Mesendoderm (in vitro differentiated cells): ENCODE data around the gene TMTC1.

Experiments used
- DNase-seq: peaks from one replicate; pipeline ENCODE4 v3.0.0; 2013
- H2AK5ac ChIP-seq: 2 replicates; pipeline ENCODE4 v1.6.1; 2013; ENCODE audit warnings: low read length, inconsistent platforms
- H2BK120ac ChIP-seq: 2 replicates; pipeline ENCODE4 v1.6.1; 2013; ENCODE audit warnings: low read depth, mild to moderate bottlenecking, low read length, moderate library complexity, mixed read lengths
- H2BK15ac ChIP-seq: replicated peaks from 2 replicates; pipeline ENCODE4 v1.6.1; 2013; ENCODE audit warnings: low read depth, mild to moderate bottlenecking, moderate library complexity
- H2BK5ac ChIP-seq: 2 replicates; pipeline ENCODE4 v1.6.1; 2013; ENCODE audit warnings: low read length, inconsistent platforms
- H3K18ac ChIP-seq: 2 replicates; pipeline ENCODE4 v1.6.1; 2013; ENCODE audit warnings: mild to moderate bottlenecking, low read length, mixed read lengths
- H3K23ac ChIP-seq: one replicate; pipeline ENCODE4 v1.6.1; 2013; ENCODE audit warnings: low read length
- H3K27ac ChIP-seq: 2 replicates; pipeline ENCODE4 v1.5.1; 2013; ENCODE audit warnings: low read depth, mild to moderate bottlenecking, inconsistent platforms, low read length, moderate library complexity
- H3K27me3 ChIP-seq: 2 replicates; pipeline ENCODE4 v1.6.1; 2013; ENCODE audit warnings: low read length, control low read depth, mild to moderate bottlenecking, inconsistent platforms; ENCODE audit not compliant: insufficient read depth, poor library complexity
- H3K36me3 ChIP-seq: 2 replicates; pipeline ENCODE4 v1.6.1; 2013; ENCODE audit warnings: low read length, inconsistent platforms; ENCODE audit not compliant: control insufficient read depth, insufficient read depth
- H3K4ac ChIP-seq: one replicate; pipeline ENCODE4 v1.6.1; 2013; ENCODE audit warnings: low read depth, mild to moderate bottlenecking, low read length, moderate library complexity
- H3K4me1 ChIP-seq: 2 replicates; pipeline ENCODE4 v1.6.1; 2013; ENCODE audit warnings: low read depth, low read length, inconsistent platforms; ENCODE audit not compliant: control insufficient read depth
- H3K4me2 ChIP-seq: 2 replicates; pipeline ENCODE4 v1.6.1; 2013; ENCODE audit warnings: low read length
- H3K4me3 ChIP-seq: 2 replicates; pipeline ENCODE4 v1.5.1; 2013; ENCODE audit warnings: mild to moderate bottlenecking, low read length
- H3K56ac ChIP-seq: one replicate; pipeline ENCODE4 v1.6.1; 2013; ENCODE audit warnings: low read length
- H3K79me1 ChIP-seq: 2 replicates; pipeline ENCODE4 v1.6.1; 2013; ENCODE audit warnings: low read length, inconsistent platforms
- H3K79me2 ChIP-seq: 2 replicates; pipeline ENCODE4 v1.6.1; 2013; ENCODE audit warnings: mild to moderate bottlenecking, low read length; ENCODE audit not compliant: control insufficient read depth, insufficient read depth
- H3K9ac ChIP-seq: 2 replicates; pipeline ENCODE4 v1.6.1; 2013; ENCODE audit warnings: low read length, inconsistent platforms
- H4K5ac ChIP-seq: one replicate; pipeline ENCODE4 v1.6.1; 2013; ENCODE audit warnings: low read length
- H4K8ac ChIP-seq: one replicate; pipeline ENCODE4 v1.6.1; 2013; ENCODE audit warnings: low read depth, mild to moderate bottlenecking, control low read depth, low read length, moderate library complexity
- WGBS: extraction: QIAGEN DNeasy Blood & Tissue Kit; methylation state at CpG from one replicate; pipeline ENCODE4 v1.1.7; 2013; ENCODE audit warnings: low lambda C conversion rate, missing lambda C conversion rate; ENCODE audit not compliant: insufficient coverage; ENCODE audit errors: extremely low coverage; 5-methylcytosine and 5-hydroxymethylcytosine counted together

Gene TMTC1

DNA sequence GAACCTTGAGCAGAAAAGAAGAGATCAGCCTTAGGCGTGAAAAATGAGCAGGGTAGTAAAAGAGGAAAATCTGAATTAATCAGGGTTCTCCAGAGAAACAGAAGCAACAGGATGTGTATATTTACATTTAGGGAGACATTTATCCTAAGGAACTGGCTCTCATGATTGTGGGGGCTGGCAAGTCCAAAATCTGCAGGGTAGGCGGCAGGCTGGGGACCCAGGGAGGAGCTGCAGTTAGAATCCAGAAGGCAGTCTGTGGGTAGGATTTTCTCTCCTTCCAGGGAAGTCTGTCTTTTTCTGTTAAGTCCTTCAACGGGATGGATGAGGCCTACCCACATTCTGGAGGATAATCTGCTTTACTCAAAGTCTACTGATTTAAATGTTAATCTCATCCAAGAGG lies 218.8 kb downstream of the TMTC1 start:
- H4K8ac ChIP-seq, result no peak overlapping the region
- no peak overlapping the region for H3K56ac ChIP-seq
- DNase-seq, result no peak
- no CpG with 5 or more reads among the region's 3 CpGs for WGBS
- no peak overlapping the region for H2BK120ac ChIP-seq
- no peak overlapping the region for H3K9ac ChIP-seq
- H3K27ac ChIP-seq, result no peak overlapping the region
- no peak overlapping the region for H3K4me2 ChIP-seq
- H4K5ac ChIP-seq, result no peak overlapping the region
- H3K79me2 ChIP-seq, result no peaks in the 10 kb centered on the region
- no peaks in the 10 kb centered on the region for H3K79me1 ChIP-seq
- no peaks in the 10 kb centered on the region for H3K27me3 ChIP-seq
- no peak overlapping the region for H3K23ac ChIP-seq
- H3K4me3 ChIP-seq, result no peak overlapping the region
- H2BK15ac ChIP-seq, result no peak overlapping the region
- no peak overlapping the region for H3K4ac ChIP-seq
- H3K18ac ChIP-seq, result no peak overlapping the region
- H3K4me1 ChIP-seq, result no peaks in the 10 kb centered on the region
- H2AK5ac ChIP-seq, result no peak overlapping the region
- no peak overlapping the region for H2BK5ac ChIP-seq
- no peaks in the 10 kb centered on the region for H3K36me3 ChIP-seq

DNA sequence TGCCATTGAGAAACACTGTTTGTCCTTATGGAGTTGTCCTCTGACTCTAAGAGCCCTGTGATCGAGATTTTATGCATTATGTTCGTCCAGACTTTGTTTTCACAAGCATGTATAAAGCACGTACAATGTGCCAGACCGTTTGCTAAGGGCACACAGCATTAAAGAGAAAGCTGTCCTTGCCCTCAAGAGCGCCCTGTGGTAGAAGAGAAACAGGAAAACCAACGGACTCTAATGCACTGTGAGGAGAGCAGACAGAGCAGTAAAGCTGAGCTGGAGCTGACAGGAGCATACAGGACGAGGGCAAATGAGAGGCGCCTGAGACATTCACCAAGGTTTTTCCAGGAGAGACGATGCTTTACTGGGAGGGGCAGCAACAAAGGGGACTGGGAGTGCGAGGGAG lies 220.1 kb downstream of the TMTC1 start:
- no CpG with 5 or more reads among the region's 10 CpGs for WGBS
- no peak overlapping the region for H3K9ac ChIP-seq
- no peak overlapping the region for H3K27ac ChIP-seq
- H3K4me3 ChIP-seq, result no peak overlapping the region
- no peaks in the 10 kb centered on the region for H3K27me3 ChIP-seq
- H3K4me2 ChIP-seq, result no peak overlapping the region
- H3K79me1 ChIP-seq, result no peaks in the 10 kb centered on the region
- no peak overlapping the region for H4K5ac ChIP-seq
- H3K56ac ChIP-seq, result no peak overlapping the region
- no peak overlapping the region for H3K23ac ChIP-seq
- H2AK5ac ChIP-seq, result no peak overlapping the region
- H4K8ac ChIP-seq, result no peak overlapping the region
- no peaks in the 10 kb centered on the region for H3K79me2 ChIP-seq
- DNase-seq, result no peak
- H3K4ac ChIP-seq, result no peak overlapping the region
- H3K18ac ChIP-seq, result no peak overlapping the region
- H2BK5ac ChIP-seq, result no peak overlapping the region
- H2BK15ac ChIP-seq, result no peak overlapping the region
- H3K4me1 ChIP-seq, result no peaks in the 10 kb centered on the region
- no peak overlapping the region for H2BK120ac ChIP-seq
- no peaks in the 10 kb centered on the region for H3K36me3 ChIP-seq

DNA sequence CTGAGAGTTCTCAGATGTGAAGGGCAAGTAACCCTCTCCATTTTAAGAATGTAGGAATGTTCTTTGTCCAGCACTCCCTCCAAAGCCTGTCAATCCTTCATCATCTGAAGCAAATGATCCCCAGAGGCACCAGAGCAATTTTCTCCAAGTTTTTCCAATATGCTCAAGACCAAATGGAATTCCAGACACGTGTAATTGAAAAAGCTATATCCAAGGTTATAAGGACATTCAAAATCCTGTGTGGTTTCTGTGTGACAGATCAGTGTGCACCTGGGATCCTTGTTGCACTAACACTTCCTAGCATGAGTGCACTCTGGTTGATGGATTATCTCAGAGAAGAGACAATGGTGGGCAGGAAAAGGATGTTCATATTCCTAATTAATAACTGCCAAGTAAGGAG lies 220.7 kb downstream of the TMTC1 start:
- Histone ChIP-seq H4K5ac (no peak overlapping the region), H3K27me3 (no peaks in the 10 kb centered on the region), H4K8ac (no peak overlapping the region), H3K4me1 (no peaks in the 10 kb centered on the region), H2BK120ac (no peak overlapping the region), H3K56ac (no peak overlapping the region), H3K4me3 (no peak overlapping the region), H3K4ac (no peak overlapping the region), H3K79me1 (no peaks in the 10 kb centered on the region), H2BK15ac (no peak overlapping the region), H3K4me2 (no peak overlapping the region), H3K18ac (no peak overlapping the region), H3K79me2 (no peaks in the 10 kb centered on the region), H3K27ac (no peak overlapping the region), H3K36me3 (no peaks in the 10 kb centered on the region), H2AK5ac (no peak overlapping the region), H3K23ac (no peak overlapping the region), H3K9ac (no peak overlapping the region), H2BK5ac (no peak overlapping the region)
- WGBS, result no CpG with 5 or more reads among the region's 1 CpG
- DNase-seq, result no peak

DNA sequence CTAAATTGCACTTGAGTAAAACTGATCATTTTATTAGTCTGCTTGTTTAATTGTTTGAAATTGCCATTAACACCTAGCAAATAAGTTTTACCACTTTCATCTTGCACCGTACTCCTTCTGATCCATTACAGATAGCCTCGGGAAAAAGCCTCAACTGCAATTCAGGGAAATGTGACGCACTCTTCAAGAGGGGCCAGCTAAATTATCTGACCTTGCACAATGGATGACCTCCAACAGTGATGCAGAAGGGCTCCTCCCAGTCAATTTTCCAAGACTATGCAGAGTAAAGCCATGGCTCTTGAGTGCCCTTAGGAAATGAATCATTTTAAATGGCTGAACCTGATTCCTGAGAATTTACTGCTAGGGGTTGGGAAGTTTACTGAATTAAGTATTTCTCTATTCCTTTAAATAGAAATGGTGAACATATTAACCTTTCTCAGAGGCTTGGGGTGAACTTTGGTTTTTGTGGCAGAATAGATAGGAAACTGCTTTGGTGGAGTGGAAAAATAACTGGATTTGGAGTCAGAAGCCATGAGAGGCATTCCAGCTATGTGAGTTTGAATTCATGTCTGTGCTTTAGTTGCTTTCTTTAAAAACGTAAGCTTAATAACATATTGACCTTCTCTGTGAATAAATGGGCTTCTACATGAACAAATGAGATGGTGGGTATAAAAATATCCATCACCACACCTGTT lies 221.5 kb downstream of the TMTC1 start:
- Histone ChIP-seq H4K5ac (no peak overlapping the region), H2BK5ac (no peak overlapping the region), H3K18ac (no peak overlapping the region), H3K27me3 (no peaks in the 10 kb centered on the region), H3K4ac (no peak overlapping the region), H3K4me1 (no peaks in the 10 kb centered on the region), H2BK120ac (no peak overlapping the region), H3K27ac (no peak overlapping the region), H3K79me1 (no peaks in the 10 kb centered on the region), H3K9ac (no peak overlapping the region), H4K8ac (no peak overlapping the region), H3K23ac (no peak overlapping the region), H3K4me3 (no peak overlapping the region), H3K56ac (no peak overlapping the region), H3K36me3 (no peaks in the 10 kb centered on the region), H3K4me2 (no peak overlapping the region), H2BK15ac (no peak overlapping the region), H3K79me2 (no peaks in the 10 kb centered on the region), H2AK5ac (no peak overlapping the region)
- no peak for DNase-seq
- no CpG with 5 or more reads among the region's 4 CpGs for WGBS

DNA sequence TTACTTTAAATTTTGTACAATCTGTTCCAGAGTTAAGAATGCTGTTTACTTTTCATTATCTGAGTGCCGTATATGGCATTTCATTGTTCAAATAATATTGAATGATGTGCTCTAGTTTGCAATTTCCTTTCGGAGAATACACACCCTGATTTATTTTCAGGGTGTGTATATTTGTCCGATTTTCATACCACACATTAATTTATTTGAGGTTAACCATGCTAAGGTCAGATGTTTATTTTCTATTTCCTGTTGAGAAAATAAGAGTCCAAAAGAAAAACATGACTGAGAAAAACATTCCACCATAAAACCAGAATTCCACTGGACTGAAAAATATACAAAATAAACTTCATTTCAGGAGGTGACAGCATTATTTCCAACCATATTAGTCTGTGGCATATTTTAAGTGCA lies 222.1 kb downstream of the TMTC1 start:
- Histone ChIP-seq H2BK5ac (no peak overlapping the region), H4K5ac (no peak overlapping the region), H3K4me2 (no peak overlapping the region), H2BK15ac (no peak overlapping the region), H3K4ac (no peak overlapping the region), H3K56ac (no peak overlapping the region), H3K79me2 (no peaks in the 10 kb centered on the region), H3K27ac (no peak overlapping the region), H3K23ac (no peak overlapping the region), H4K8ac (no peak overlapping the region), H3K9ac (no peak overlapping the region), H3K18ac (no peak overlapping the region), H3K36me3 (no peaks in the 10 kb centered on the region), H3K4me3 (no peak overlapping the region), H3K27me3 (no peaks in the 10 kb centered on the region), H2AK5ac (no peak overlapping the region), H3K79me1 (no peaks in the 10 kb centered on the region), H3K4me1 (no peaks in the 10 kb centered on the region), H2BK120ac (no peak overlapping the region)
- WGBS, result no CpG with 5 or more reads among the region's 3 CpGs
- no peak for DNase-seq

DNA sequence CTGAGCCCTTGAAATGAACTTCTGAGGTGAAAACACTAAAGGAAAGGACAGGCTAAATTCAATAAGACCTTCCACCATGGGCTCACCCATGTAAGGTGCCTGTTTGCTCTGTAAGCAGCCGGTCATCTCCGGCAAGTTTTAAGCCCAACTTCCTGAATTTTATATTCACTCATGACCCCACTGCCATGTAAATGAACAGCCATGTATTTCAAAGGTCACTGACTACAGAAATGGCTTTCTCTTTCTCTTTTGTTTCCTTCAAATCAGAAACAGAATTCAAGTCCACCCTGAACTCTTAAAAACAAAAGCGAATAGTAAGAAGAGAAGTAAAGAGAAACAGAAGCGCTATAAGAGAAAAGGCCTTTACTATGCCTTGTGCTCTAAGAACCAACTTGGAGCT lies 224.5 kb downstream of the TMTC1 start:
- no peak overlapping the region for H3K4me2 ChIP-seq
- no peaks in the 10 kb centered on the region for H3K27me3 ChIP-seq
- H3K27ac ChIP-seq, result no peak overlapping the region
- H3K4me3 ChIP-seq, result no peak overlapping the region
- H3K18ac ChIP-seq, result no peak overlapping the region
- H3K4ac ChIP-seq, result no peak overlapping the region
- H3K36me3 ChIP-seq, result no peaks in the 10 kb centered on the region
- no peak overlapping the region for H2BK15ac ChIP-seq
- H3K56ac ChIP-seq, result no peak overlapping the region
- H3K79me1 ChIP-seq, result no peaks in the 10 kb centered on the region
- no peak overlapping the region for H2BK5ac ChIP-seq
- H3K9ac ChIP-seq, result no peak overlapping the region
- no CpG with 5 or more reads among the region's 4 CpGs for WGBS
- no peaks in the 10 kb centered on the region for H3K4me1 ChIP-seq
- no peak for DNase-seq
- H4K5ac ChIP-seq, result no peak overlapping the region
- H3K79me2 ChIP-seq, result no peaks in the 10 kb centered on the region
- no peak overlapping the region for H3K23ac ChIP-seq
- no peak overlapping the region for H4K8ac ChIP-seq
- H2AK5ac ChIP-seq, result no peak overlapping the region
- H2BK120ac ChIP-seq, result no peak overlapping the region
